Uterus (tissue), 4 donors: ENCODE measurements around the gene LTBP2. TPM values are rescaled to one million over a fixed set of nuclear protein-coding genes. Genes with fewer than 3 reads are reported as not detected.
A peak's percentile ranks its signal among the peaks of the same experiment; 100 is the strongest.

Experiments used
- DNase-seq, 2 donors: peaks; one replicate each; pipeline ENCODE4 v3.0.0-alpha.2; 2019 to 2020
- H3K27ac ChIP-seq, 2 donors: fragments of 200-600 bp; sonication (generic); 1 replicate in 1 of 2; 2 replicates in 1 of 2; pipeline ENCODE4 v1.5.1; 2016 to 2018
- H3K27me3 ChIP-seq, 2 donors: fragments of 200-600 bp; sonication (generic); one replicate each; pipeline ENCODE4 v1.5.1; 2018 to 2019; ENCODE audit warnings: control low read depth in 1 of 2
- H3K36me3 ChIP-seq, 2 donors: fragments of 200-600 bp; sonication (generic); one replicate each; pipeline ENCODE4 v1.5.1; 2019; ENCODE audit warnings: control low read depth in 1 of 2
- H3K4me1 ChIP-seq, 2 donors: fragments of 200-600 bp; sonication (generic); one replicate each; pipeline ENCODE4 v1.5.1; 2018 to 2019; ENCODE audit warnings: control low read depth in 1 of 2
- H3K4me3 ChIP-seq, 2 donors: fragments of 200-600 bp; sonication (generic); 1 replicate in 1 of 2; 2 replicates in 1 of 2; pipeline ENCODE4 v1.5.1; 2018 to 2019; ENCODE audit warnings: mild to moderate bottlenecking in 1 of 2
- H3K9me3 ChIP-seq, 2 donors: fragments of 200-600 bp; sonication (generic); one replicate each; pipeline ENCODE4 v1.5.1; 2019; ENCODE audit warnings: control low read depth in 1 of 2
- POLR2A ChIP-seq, 2 donors: fragments of 450-650 bp; IDR thresholded peaks; one replicate each; pipeline ENCODE4 v1.6.1; 2016; ENCODE audit warnings: antibody characterized with exemption in 2 of 2, mild to moderate bottlenecking in 1 of 2, moderate library complexity in 1 of 2
- intact Hi-C: fragments of 100-400 bp; cut with DNase I; formaldehyde crosslinking; loops from one replicate; pipeline ENCODE4 v1.15.1; 2023; ENCODE audit warnings: low total_unique reads
- total RNA-seq, 4 donors: library from RNA; depleted of rRNA in 3 of 4; stranded (reverse); fragments of >200 nt in 3 of 4; gene quantifications; one replicate each; pipeline versions ENCODE4 v1.1.0 to v1.2.4, GENCODE V29; 2014 to 2023
- TF ChIP-seq, protein P1 (sequence below), 4 experiments: fragments of 200-600 bp in 2 of 4; fragments of 450-650 bp in 2 of 4; sonication (generic) in 2 of 4; IDR thresholded peaks; one replicate each; pipeline ENCODE4 v1.5.1; 2016 to 2019; ENCODE audit warnings: antibody characterized with exemption in 4 of 4, mild to moderate bottlenecking in 2 of 4, moderate library complexity in 1 of 4
- donor health status: DM: yes; HTN: yes; CAD: no.

The LTBP2 gene
- total RNA-seq, 4 donors from 2014 or later, result 18.8 to 70.6 (median 35.1) TPM

GRCh38 chr14:74569806-74570591 is 42.0 kb downstream of the LTBP2 start:
- intact Hi-C loops, result no loop called here
- no peaks in the 10 kb centered on the region for H3K9me3 ChIP-seq
- no peaks in the 10 kb centered on the region for H3K27me3 ChIP-seq
- H3K36me3 ChIP-seq, result no peaks in the 10 kb centered on the region
- TF ChIP-seq, protein P1, sequence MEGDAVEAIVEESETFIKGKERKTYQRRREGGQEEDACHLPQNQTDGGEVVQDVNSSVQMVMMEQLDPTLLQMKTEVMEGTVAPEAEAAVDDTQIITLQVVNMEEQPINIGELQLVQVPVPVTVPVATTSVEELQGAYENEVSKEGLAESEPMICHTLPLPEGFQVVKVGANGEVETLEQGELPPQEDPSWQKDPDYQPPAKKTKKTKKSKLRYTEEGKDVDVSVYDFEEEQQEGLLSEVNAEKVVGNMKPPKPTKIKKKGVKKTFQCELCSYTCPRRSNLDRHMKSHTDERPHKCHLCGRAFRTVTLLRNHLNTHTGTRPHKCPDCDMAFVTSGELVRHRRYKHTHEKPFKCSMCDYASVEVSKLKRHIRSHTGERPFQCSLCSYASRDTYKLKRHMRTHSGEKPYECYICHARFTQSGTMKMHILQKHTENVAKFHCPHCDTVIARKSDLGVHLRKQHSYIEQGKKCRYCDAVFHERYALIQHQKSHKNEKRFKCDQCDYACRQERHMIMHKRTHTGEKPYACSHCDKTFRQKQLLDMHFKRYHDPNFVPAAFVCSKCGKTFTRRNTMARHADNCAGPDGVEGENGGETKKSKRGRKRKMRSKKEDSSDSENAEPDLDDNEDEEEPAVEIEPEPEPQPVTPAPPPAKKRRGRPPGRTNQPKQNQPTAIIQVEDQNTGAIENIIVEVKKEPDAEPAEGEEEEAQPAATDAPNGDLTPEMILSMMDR (IDR thresholded peaks at IDR 0.05), result no peak
- no peak for TF ChIP-seq POLR2A (IDR thresholded peaks at IDR 0.05)
- peak overlapping the region; percentile 88 to 93 for H3K27ac ChIP-seq
- H3K4me3 ChIP-seq, result no peak overlapping the region
- peaks cover 0 to 7% of the 10 kb centered on the region in 2 donors for H3K4me1 ChIP-seq
- no peak for DNase-seq

GRCh38 chr14:74569387-74569786 is 42.6 kb downstream of the LTBP2 start:
- intact Hi-C loops, result no loop called here
- no peaks in the 10 kb centered on the region for H3K27me3 ChIP-seq
- peak overlapping the region; percentile 88 to 93 for H3K27ac ChIP-seq
- DNase-seq, result no peak
- H3K4me1 ChIP-seq, result peaks cover 0 to 7% of the 10 kb centered on the region in 2 donors
- no peaks in the 10 kb centered on the region for H3K36me3 ChIP-seq
- H3K9me3 ChIP-seq, result no peaks in the 10 kb centered on the region
- no peak overlapping the region for H3K4me3 ChIP-seq
- no peak for TF ChIP-seq POLR2A (IDR thresholded peaks at IDR 0.05)
- TF ChIP-seq, protein P1 (IDR thresholded peaks at IDR 0.05), result no peak

GRCh38 chr14:74568911-74569310 is 43.1 kb downstream of the LTBP2 start:
- peak in 1 of 2 donors; percentile 79 for DNase-seq
- intact Hi-C loops, result no loop called here

DNA sequence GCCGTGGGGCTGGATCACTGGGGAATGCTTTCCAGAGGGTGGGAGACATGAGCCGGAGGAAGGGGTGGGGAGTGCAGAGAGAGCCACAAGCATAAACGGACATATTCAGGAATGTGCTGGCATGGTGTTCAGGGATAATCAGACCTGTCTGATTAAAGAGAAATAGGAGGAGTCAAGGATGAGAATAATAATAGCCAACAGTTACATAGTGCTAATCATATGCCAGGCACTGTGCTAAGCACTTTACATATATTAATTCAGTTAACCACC is 43.7 kb downstream of the LTBP2 start:
- no peak for DNase-seq
- no peaks in the 10 kb centered on the region for H3K36me3 ChIP-seq
- peak overlapping the region; percentile 88 to 93 for H3K27ac ChIP-seq
- no peak overlapping the region for H3K4me3 ChIP-seq
- intact Hi-C loops, result no loop called here
- TF ChIP-seq, protein P1 (IDR thresholded peaks at IDR 0.05), result no peak
- no peak for TF ChIP-seq POLR2A (IDR thresholded peaks at IDR 0.05)
- no peaks in the 10 kb centered on the region for H3K9me3 ChIP-seq
- H3K27me3 ChIP-seq, result no peaks in the 10 kb centered on the region
- H3K4me1 ChIP-seq, result peaks cover 0 to 7% of the 10 kb centered on the region in 2 donors

More at GRCh38 chr14:74568911-74569310, 43.1 kb downstream of the LTBP2 start:
- Histone ChIP-seq H3K27me3 (no peaks in the 10 kb centered on the region), H3K9me3 (no peaks in the 10 kb centered on the region), H3K4me1 (peaks cover 0 to 7% of the 10 kb centered on the region in 2 donors), H3K36me3 (no peaks in the 10 kb centered on the region), H3K27ac (peak overlapping the region; percentile 88 to 93), H3K4me3 (no peak overlapping the region)
- no peak for TF ChIP-seq POLR2A (IDR thresholded peaks at IDR 0.05)
- TF ChIP-seq, protein P1 (IDR thresholded peaks at IDR 0.05), result no peak

DNA sequence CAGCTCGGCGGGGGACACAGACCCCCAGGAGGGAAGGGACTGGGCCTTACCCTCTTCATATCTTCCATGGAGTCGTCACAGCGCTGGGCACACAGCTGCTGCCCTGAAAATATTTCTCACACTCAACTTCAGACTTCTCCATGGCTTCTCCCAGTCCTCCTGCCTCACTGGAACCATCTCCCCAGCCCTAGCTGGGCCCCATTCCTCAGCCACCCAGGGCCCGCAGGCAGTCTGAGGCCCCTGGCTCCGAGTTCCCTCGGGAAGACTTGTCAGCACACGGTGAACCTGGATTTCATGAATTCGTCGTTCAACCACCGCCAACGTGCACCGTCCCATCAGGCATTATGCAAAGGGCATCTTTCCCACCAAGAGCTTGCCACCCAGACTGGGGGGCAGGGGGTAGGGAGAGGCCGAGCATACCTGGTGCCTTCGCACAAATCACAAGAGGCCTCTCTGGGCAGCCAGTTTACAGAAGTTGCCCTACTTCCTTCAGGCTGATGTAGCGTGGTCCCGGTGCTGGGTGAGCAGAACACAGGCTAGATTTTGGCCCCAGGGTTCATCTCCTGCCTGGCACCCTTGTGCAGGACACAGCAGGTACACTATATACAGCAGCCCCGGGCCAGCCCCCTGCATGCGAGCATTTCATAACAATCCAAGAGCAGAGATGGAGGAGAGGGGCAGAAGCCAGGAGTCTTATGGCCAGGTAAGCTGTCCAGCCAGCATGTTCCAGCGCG is 44.2 kb downstream of the LTBP2 start:
- Histone ChIP-seq H3K36me3 (no peaks in the 10 kb centered on the region), H3K9me3 (no peaks in the 10 kb centered on the region), H3K27me3 (no peaks in the 10 kb centered on the region), H3K27ac (peak overlapping the region; percentile 88 to 93), H3K4me1 (peaks cover 0 to 5% of the 10 kb centered on the region in 2 donors), H3K4me3 (no peak overlapping the region)
- DNase-seq, result no peak
- intact Hi-C loops, result no loop called here
- TF ChIP-seq POLR2A (IDR thresholded peaks at IDR 0.05), result no peak
- TF ChIP-seq, protein P1 (IDR thresholded peaks at IDR 0.05), result no peak
